WTC11 (cell line): ENCODE measurements around the gene CGB2. TPM values are rescaled to one million over a fixed set of nuclear protein-coding genes. Genes with fewer than 3 reads are reported as not detected.
A peak's percentile ranks its signal among the peaks of the same experiment; 100 is the strongest.

Experiments
- ATF2 ChIP-seq: sonication (generic); formaldehyde crosslinking; IDR thresholded peaks from 2 replicates; pipeline ENCODE4 v1.8.1; 2022; ENCODE audit warnings: low read depth, missing genetic modification reagents, borderline replicate concordance
- ATF3 ChIP-seq: sonication (generic); formaldehyde crosslinking; conservative IDR thresholded peaks from 2 replicates; pipeline ENCODE4 v1.8.1; 2022; ENCODE audit warnings: mild to moderate bottlenecking, missing genetic modification reagents
- CREB1 ChIP-seq: sonication (generic); formaldehyde crosslinking; IDR thresholded peaks from 2 replicates; pipeline ENCODE4 v1.8.0; 2023; ENCODE audit warnings: mild to moderate bottlenecking, missing genetic modification reagents
- E2F5 ChIP-seq: sonication (generic); formaldehyde crosslinking; IDR thresholded peaks from 2 replicates; pipeline ENCODE4 v1.8.1; 2022; ENCODE audit warnings: mild to moderate bottlenecking, moderate library complexity, missing genetic modification reagents
- ELF4 ChIP-seq: sonication (generic); formaldehyde crosslinking; IDR thresholded peaks from 2 replicates; pipeline ENCODE4 v1.8.1; 2022; ENCODE audit warnings: low read depth, mild to moderate bottlenecking, moderate library complexity, missing genetic modification reagents
- ERG ChIP-seq: fragments of 250-450 bp; sonication (Bioruptor Pico); IDR thresholded peaks from 2 replicates; pipeline ENCODE4 v1.8.0; 2021; ENCODE audit warnings: mild to moderate bottlenecking
- FOXK1 ChIP-seq: sonication (generic); formaldehyde crosslinking; IDR thresholded peaks from 2 replicates; pipeline ENCODE4 v1.8.0; 2022; ENCODE audit warnings: mild to moderate bottlenecking, moderate library complexity, missing genetic modification reagents
- GTF2I ChIP-seq: fragments of 250-450 bp; sonication (Bioruptor Pico); conservative IDR thresholded peaks from 2 replicates; pipeline ENCODE4 v1.4.0; 2021; ENCODE audit warnings: mild to moderate bottlenecking
- JAZF1 ChIP-seq: fragments of 250-450 bp; sonication (Bioruptor Pico); IDR thresholded peaks from 2 replicates; pipeline ENCODE4 v1.9.0; 2021; ENCODE audit warnings: moderate library complexity, mild to moderate bottlenecking, inconsistent platforms
- NFATC4 ChIP-seq: fragments of 250-450 bp; sonication (Bioruptor Pico); IDR thresholded peaks from 2 replicates; pipeline ENCODE4 v1.9.0; 2021; ENCODE audit warnings: mild to moderate bottlenecking
- NR3C1 ChIP-seq: sonication (generic); formaldehyde crosslinking; conservative IDR thresholded peaks from 2 replicates; pipeline ENCODE4 v1.8.1; 2023; ENCODE audit warnings: low read depth, mild to moderate bottlenecking, missing genetic modification reagents
- PRDM15 ChIP-seq: sonication (generic); formaldehyde crosslinking; IDR thresholded peaks from 2 replicates; pipeline ENCODE4 v1.8.0; 2022; ENCODE audit warnings: missing genetic modification reagents
- PREB ChIP-seq: sonication (generic); formaldehyde crosslinking; IDR thresholded peaks from 2 replicates; pipeline ENCODE4 v1.8.1; 2022; ENCODE audit warnings: mild to moderate bottlenecking, missing genetic modification reagents, moderate library complexity, borderline replicate concordance
- STAT6 ChIP-seq: sonication (generic); formaldehyde crosslinking; conservative IDR thresholded peaks from 2 replicates; pipeline ENCODE4 v1.8.1; 2023; ENCODE audit warnings: mild to moderate bottlenecking, low read depth, missing genetic modification reagents, moderate library complexity
- ZBTB21 ChIP-seq: sonication (generic); formaldehyde crosslinking; IDR thresholded peaks from 2 replicates; pipeline ENCODE4 v1.8.1; 2023; ENCODE audit warnings: mild to moderate bottlenecking, missing genetic modification reagents, borderline replicate concordance
- ZNF281 ChIP-seq: sonication (generic); formaldehyde crosslinking; IDR thresholded peaks from 2 replicates; pipeline ENCODE4 v1.8.0; 2023; ENCODE audit warnings: mild to moderate bottlenecking, missing genetic modification reagents
- ZNF396 ChIP-seq: fragments of 250-450 bp; sonication (Bioruptor Pico); IDR thresholded peaks from 2 replicates; pipeline ENCODE4 v1.8.0; 2021; ENCODE audit warnings: mild to moderate bottlenecking, moderate library complexity, borderline replicate concordance
- ZNF416 ChIP-seq: fragments of 250-450 bp; sonication (Bioruptor Pico); IDR thresholded peaks from 2 replicates; pipeline ENCODE4 v1.9.0; 2021; ENCODE audit warnings: mild to moderate bottlenecking, inconsistent platforms
- ZNF425 ChIP-seq: fragments of 250-450 bp; sonication (Bioruptor Pico); conservative IDR thresholded peaks from 2 replicates; pipeline ENCODE4 v1.9.0; 2021; ENCODE audit warnings: mild to moderate bottlenecking
- total RNA-seq: library from RNA; stranded (reverse); gene quantifications from 3 replicates; pipeline ENCODE4 v1.2.3, GENCODE V29; 2021

CGB2 gene
- total RNA-seq, 1 experiment from 2014 or later = not detected

- TF ChIP-seq ZNF281 (CRISPR knock-in tag) = peak; percentile 81; the same call in 1 of the 2 replicates
- TF ChIP-seq PREB (CRISPR knock-in tag) = no peak
- no peak for TF ChIP-seq ZNF396 (CRISPR knock-in tag)
- no peak for TF ChIP-seq ERG (CRISPR knock-in tag)
- peak; percentile 31; the same call in 1 of the 2 replicates for TF ChIP-seq PRDM15 (CRISPR knock-in tag)
- peak; percentile 71; the same call in 1 of the 2 replicates for TF ChIP-seq ATF2 (CRISPR knock-in tag)
- TF ChIP-seq CREB1 (CRISPR knock-in tag) = 0 out of 2 replicates have a peak, but pooled peaks have one; percentile 33
- TF ChIP-seq GTF2I (CRISPR knock-in tag) = no peak
- no peak for TF ChIP-seq JAZF1 (CRISPR knock-in tag)
- TF ChIP-seq ATF3 (CRISPR knock-in tag) = no peak
- peak; percentile 85; the same call in 1 of the 2 replicates for TF ChIP-seq NR3C1 (CRISPR knock-in tag)
- no peak for TF ChIP-seq NFATC4 (CRISPR knock-in tag)
- no peak for TF ChIP-seq ZNF425 (CRISPR knock-in tag)
- peak; percentile 95 for TF ChIP-seq E2F5 (CRISPR knock-in tag)
- 0 out of 2 replicates have a peak, but pooled peaks have one; percentile 32 for TF ChIP-seq ZBTB21 (CRISPR knock-in tag)
- TF ChIP-seq ZNF416 (CRISPR knock-in tag) = no peak
- TF ChIP-seq STAT6 (CRISPR knock-in tag) = no peak
- peak; percentile 78 for TF ChIP-seq FOXK1
- peak; percentile 66 for TF ChIP-seq ELF4 (CRISPR knock-in tag)
Measured at GRCh38 chr19:49071860-49072547, 40.3 kb downstream of the CGB2 start (continued).
